GM12875 (cell line): ENCODE data around the gene SCARF2.
"Not testable (repeated sequence)": the region's sequence is repeated elsewhere in the genome, so short reads cannot be mapped to it uniquely, and the experiment has no call there.

Experiments
- H3K4me3 ChIP-seq: one replicate; pipeline ENCODE4 v1.5.1; 2011; ENCODE audit warnings: low read depth, low read length, control low read depth
- CTCF ChIP-seq: IDR thresholded peaks from 2 replicates; pipeline ENCODE4 v1.5.1; 2011; ENCODE audit warnings: low read depth, mild to moderate bottlenecking, control low read depth, inconsistent platforms, low read length, moderate library complexity, borderline replicate concordance; ENCODE audit not compliant: insufficient read depth

Gene SCARF2

GRCh38 chr22:20397498-20397897 is 40.1 kb downstream of the SCARF2 start:
- no peak overlapping the region for H3K4me3 ChIP-seq
- no peak for TF ChIP-seq CTCF

DNA sequence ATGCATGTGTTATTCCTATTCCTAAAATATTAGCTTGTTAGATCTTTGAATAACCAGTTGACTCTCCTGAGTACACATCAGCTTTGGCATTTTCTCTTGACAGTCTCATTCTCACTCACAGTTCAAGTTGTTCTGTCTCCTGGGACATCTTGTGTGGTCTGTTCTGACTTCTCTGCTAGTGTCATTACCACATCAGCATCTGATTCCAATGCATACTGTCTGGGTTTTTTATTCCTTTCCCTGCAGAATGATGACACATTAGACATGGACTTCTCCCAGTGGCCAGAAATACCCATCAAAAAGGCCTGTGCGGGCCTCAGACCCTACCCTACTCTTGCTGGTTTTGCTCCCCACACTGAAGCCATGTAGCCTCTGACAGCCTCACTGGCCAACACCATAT is 41.0 kb downstream of the SCARF2 start:
- no peak for TF ChIP-seq CTCF
- H3K4me3 ChIP-seq = no peak overlapping the region

GRCh38 chr22:20395907-20396287 is 41.7 kb downstream of the SCARF2 start:
- TF ChIP-seq CTCF = no peak
- H3K4me3 ChIP-seq = no peak overlapping the region

GRCh38 chr22:20395181-20395906 is 42.3 kb downstream of the SCARF2 start:
- no peak for TF ChIP-seq CTCF
- H3K4me3 ChIP-seq = no peak overlapping the region

- H3K4me3 ChIP-seq = peak within 1 kb of the TSS; percentile 91
- no peak for TF ChIP-seq CTCF
These were observed 43.7 kb downstream of the SCARF2 start, which contains the start of gene ZNF74 for GRCh38 chr22:20393705-20394476. Gene ZNF74 (plus strand): TSS chr22:20394151. CDS start chr22:20394629, 478 bp downstream.

GRCh38 chr22:20392983-20393704 is 44.5 kb downstream of the SCARF2 start:
- peak overlapping the region; percentile 91 for H3K4me3 ChIP-seq
- no peak for TF ChIP-seq CTCF

DNA sequence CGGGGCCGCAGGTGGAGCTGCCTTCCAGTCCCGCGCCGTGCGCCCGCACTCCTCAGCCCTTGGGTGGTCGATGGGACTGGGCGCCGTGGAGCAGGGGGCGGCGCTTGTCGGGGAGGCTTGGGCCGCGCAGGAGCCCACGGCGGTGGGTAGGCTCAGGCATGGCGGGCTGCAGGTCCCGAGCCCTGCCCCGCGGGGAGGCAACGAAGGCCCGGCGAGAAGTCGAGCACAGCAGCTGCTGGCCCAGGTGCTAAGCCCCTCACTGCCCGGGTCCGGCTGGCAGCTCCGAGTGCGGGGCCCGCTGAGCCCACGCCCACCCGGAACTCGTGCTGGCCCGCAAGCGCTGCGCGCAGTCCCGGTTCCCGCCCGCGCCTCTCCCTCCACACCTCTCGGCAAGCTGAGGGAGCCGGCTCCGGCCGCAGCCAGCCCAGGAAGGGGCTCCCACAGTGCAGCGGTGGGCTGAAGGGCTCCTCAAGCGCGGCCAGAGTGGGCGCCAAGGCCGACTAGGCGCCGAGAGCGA is 45.2 kb downstream of the SCARF2 start:
- not testable (repeated sequence) for H3K4me3 ChIP-seq
